GM18867 (cell line): Measurements from ENCODE around the gene RAB6B.

Source experiments
- ATAC-seq: cut with Tn5 transposase; IDR thresholded peaks from one replicate; pipeline ENCODE4 v1.9.1; 2021; ENCODE audit warnings: mild to moderate bottlenecking, moderate library complexity; ENCODE audit not compliant: unreplicated experiment

The RAB6B gene

GRCh38 chr3:133838296-133838789 is 57.3 kb downstream of the RAB6B start:
- no peak for ATAC-seq

DNA sequence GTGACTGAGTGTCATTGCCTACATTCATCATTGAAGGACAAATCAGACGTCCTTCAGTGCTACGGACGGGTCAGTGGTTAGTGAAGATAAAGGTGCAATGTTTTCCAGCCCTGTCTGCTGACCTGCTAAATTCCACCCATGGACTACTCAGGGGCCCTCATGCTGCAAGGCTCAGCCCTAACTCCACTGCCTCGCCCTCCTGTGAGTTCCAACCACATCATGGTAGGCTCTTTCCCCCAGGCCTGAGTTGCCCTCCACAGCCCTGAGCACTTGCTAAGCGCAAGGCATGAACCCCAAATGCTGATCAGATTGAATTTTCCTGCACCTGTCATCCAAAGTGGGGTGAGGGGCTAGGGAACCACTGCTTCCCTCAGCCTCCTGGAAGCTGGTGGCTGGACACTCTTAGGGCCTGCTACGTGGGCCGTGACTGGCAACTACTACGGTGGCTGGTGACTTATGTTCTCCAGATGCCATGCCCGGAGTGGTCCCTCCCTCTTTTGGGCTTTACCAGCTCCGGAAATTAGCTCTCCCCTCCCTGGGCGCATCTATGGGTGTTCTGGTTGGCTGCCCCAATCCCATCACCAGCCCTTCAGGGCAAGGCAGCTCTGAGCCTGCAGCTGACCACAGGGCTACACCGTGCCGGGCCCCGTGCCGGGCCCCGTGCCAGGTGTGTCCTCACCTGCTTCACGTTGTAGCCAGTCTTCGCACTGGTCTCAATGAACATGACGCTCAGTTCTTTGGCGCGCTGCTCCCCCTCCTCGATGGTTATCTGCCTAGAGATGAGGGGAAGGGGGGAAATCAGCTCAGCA is 58.0 kb downstream of the RAB6B start:
- no peak for ATAC-seq

DNA sequence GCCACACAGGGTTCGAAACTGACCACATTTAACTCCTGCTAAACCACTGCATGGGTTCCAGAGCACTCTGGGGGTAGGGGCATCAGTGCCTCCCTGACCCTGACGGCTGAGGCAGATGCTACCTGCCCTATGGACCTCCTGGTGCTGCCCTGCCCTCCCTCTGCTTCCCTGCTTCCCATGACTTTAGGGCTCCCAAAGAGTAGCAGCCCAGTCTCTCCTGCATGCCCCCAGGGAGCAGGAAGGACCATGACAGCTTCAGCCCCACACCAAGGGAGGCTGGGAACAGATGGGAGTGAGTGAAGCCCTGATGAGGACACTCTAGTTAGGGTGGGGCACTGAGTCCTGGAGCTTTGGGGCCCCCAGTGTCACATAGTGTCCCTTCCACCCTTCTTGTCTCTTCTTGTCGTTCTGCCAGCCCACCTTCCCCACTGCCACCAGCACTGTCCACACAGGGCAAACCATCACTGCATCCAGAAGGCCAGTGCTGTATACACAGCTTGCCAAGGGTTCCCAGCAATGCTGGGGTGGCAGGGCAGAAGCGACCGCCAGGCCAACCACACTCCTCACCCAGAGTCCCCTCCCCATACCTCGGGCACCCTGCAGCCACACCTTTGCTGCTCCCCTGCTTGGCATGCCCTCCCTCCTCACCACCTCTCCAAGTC is 59.1 kb downstream of the RAB6B start:
- no peak for ATAC-seq

GRCh38 chr3:133835961-133836360 is 59.7 kb downstream of the RAB6B start:
- no peak for ATAC-seq

DNA sequence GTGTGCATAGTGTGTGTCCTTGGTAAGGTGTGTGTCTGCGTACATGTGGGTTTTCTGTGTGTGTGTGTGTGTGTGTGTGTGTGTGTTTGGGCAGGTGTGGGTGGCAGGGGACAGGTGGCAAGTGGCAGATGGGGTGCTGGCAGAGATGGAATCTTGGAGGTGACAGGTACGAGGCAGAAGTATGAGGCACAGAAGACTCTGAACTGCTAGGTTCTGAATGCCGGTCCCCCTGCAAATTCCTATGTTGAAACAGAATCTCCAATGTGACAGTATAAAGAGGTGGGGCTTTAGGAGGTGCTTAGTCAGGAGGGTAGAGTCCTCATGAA is 60.3 kb downstream of the RAB6B start:
- no peak for ATAC-seq

- no peak for ATAC-seq
Observed at GRCh38 chr3:133834621-133835417, 60.9 kb downstream of the RAB6B start.

DNA sequence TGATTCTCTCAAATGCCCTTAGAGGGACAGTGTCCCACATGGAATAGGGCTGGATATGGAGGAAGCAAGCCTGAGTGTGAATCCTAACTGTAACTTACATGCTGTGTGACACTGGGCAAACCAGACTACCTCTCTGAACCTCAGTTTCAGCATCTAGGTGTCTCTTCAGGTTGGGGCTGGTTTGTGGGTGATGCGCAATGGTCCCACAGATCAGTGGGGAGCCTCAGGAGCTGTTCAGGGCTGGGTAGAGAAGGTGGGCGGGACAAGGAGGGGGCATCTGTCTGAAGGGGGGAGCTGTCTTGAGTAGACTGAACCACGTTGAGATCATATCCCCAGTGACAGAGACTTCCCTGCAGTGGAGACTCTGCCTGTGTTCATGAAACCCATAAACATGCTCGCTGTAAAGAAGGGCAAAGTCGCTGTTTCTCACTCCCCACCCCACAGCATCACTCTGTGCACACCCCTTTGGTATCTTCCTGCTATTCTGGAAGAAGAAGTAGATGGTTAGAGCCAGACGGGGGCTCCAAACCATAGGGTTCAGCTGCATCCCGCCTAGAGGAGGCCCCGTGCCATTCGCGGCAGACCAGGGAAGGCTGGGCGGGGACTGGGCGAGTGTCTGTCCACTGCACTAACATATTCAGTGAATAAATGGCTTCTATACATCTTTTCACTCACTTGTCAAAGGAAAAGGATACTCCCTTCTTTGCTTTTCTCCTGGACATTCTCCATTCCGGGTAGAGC is 61.6 kb downstream of the RAB6B start:
- ATAC-seq, result no peak

DNA sequence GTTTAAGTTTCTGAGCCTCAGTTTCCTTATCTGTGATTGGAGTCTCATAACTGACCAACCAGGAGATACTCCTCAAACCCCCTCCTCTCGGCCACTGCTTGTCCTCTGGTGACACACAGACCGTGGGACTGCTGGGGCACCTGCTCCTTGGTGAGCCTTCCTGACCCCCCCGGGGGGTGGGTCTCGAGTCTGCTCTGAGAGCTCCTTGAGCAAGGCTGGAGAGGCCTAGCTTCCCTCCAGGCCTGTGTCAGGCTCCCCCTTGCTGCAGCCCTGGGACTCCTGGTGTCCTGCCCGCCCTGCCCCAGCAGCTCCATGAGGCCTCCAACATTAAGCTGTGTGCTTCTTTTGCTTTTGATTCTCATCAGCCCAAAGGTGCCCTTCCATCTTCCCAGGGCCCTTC is 62.4 kb downstream of the RAB6B start:
- no peak for ATAC-seq

DNA sequence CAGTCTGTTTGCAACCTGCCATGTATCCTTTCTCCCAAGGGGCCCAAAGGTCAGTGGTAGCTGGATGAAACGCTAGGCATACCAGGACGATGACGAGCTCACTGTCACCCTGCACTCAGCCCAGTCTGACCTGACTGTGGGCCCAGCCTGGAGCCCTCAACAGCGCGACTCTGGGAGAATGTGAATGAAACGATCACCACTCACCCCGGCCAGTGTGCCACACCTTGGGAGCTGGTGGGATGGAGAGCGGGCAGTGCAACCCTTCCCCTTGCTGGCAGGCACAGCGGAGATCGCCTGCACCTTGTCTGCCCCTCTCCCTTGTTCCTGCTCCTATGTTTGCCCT is 62.9 kb downstream of the RAB6B start:
- no peak for ATAC-seq

DNA sequence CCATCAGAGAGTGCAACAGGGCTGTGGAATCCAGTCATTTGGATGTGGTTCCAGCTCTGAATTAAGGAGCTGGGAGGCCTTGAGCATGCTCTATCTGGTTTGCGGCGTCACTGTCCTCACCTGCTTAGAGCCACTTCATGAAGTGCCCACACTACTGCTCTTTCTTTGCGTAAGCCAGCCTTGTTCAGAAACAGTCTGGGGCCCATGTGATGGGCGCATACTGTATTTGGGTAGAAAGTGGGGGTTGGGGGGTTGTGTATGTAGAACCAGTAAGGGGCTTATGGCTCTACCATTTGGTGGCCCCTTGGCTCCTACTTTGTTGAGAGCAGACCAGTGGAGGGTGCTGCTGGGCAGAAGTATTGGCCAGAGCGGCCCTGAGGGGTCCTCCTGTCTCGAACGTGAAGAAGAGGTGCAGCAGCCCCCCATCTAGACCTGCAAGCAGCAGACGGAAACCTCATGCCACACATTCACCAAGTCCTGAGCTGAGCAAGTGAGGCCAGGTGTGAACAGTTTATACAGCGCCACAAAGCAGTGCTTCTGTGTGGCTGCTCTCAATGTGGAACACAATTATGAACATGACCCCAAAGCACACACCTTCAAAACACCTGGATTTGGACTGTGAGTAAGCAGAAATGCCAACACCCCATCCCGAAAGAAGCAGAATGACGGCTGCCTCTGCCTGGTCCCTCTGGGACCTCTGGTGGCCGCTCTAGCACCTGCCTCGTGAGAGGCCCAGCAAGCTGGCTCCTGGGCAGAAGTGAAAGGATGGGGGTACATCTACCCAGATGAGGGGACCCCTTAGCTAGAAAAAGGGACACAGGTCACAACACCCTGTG is 63.5 kb downstream of the RAB6B start:
- peak; percentile 62 for ATAC-seq

DNA sequence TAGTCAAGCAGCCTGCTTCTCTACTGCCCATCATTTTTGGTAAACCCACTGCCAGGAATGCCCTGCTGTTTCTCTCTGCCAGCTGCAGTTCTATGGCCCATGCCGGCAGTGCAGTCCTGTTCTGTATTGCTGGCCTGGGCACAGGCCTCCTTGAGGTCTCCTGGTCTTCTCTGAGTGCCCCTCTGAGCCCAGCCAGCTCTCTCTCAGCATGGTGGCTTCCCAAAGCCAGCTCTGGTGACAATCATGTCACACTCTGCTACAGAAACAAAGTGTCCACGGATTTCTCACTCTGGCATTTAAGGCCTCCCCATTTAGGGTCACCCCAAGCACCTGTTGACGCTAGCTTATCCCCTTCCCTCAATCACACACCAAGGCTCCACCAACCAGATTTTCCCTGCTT is 65.6 kb downstream of the RAB6B start:
- no peak for ATAC-seq

- no peak for ATAC-seq
Observed at GRCh38 chr3:133829310-133829707, 66.4 kb downstream of the RAB6B start.

DNA sequence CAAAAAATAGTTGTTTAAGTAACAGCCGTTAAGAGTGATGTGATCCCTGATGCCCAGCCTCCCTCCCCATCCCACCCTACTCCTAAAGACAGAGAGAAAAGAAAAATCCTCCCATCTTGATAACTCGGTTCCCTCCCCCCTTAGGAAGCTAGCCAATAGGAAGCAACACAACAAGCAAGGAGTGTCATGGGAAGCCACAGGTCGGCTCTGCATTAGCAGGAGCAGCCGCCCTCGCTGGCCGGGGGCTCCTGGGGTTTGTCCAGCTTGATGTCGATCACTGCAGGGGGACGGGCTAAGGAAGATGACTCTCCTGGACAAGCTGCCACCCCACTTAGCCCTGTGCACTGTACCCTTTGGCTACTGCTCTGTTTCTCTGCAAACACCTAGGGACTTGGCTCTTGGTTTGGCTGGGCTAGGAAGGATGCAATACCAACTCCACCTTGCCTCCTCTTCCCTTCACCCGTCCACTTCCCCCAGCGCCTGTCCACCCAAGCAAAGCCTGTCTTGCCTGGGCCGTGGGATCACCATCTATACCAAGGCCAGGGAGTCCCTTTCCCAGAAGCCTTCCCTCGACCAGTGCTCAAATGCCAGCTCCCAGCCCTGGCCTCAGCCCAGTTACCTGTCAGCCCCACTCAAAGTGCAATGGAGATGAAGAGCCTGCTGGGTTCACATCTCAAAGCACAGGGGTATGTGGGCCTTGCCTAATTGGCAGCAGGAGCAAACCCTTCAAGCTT is 66.9 kb downstream of the RAB6B start:
- ATAC-seq, result no peak

- ATAC-seq, result no peak
Observed at GRCh38 chr3:133827684-133828083, 68.0 kb downstream of the RAB6B start.

DNA sequence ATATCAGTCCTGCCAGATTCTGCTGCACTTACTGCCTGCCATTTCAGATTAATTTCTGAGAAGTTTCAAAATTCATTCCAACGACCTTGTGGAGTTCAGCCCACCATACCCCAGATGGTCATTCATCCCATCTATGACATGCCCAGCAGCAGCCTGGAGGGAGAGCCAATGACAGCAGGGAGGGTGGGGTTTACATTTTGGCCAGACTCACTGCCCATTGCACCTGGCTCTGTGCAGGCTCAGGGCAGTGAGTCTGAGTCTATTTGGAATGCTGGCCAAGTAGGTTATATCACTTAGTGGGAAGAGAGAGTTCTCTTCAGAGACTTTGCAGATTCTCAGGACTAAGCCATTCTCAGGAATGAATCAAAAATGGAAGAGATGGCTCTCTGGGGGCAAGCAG is 68.5 kb downstream of the RAB6B start:
- ATAC-seq, result no peak

DNA sequence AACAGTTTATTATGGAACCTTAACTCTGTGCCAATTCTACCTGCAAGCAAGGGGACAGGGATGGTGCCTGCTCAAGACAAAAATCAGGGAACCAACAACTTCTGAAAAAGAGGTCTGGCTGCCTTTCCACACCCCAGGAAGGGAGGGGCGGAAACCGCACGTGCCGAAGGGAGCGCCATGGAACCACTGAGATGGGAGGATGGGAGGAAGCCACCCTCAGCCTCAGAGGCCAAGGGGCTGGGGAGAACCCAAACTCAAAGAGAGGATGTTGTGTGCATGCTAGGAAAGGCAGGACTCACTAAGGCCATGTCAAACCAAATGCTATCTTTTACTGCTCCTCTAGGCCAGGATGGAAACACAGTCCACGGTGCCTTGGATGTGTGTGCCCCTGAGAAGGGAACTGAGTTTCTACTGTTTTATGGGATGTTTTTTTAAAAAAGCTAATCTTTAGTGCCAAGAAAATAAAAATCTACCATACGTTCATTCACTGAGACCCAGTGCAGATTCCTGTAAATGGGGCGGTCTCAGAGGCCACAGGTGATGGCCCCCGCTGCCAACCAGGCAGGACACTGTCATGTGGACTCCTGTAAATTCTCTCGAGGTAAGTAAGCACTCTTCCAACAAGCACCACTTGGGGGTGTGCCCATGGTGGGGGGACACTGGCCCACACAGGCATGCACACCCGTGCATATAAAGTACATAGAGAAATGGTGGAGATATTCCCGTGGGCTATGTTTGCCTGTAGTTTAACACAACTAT is 69.5 kb downstream of the RAB6B start:
- no peak for ATAC-seq

DNA sequence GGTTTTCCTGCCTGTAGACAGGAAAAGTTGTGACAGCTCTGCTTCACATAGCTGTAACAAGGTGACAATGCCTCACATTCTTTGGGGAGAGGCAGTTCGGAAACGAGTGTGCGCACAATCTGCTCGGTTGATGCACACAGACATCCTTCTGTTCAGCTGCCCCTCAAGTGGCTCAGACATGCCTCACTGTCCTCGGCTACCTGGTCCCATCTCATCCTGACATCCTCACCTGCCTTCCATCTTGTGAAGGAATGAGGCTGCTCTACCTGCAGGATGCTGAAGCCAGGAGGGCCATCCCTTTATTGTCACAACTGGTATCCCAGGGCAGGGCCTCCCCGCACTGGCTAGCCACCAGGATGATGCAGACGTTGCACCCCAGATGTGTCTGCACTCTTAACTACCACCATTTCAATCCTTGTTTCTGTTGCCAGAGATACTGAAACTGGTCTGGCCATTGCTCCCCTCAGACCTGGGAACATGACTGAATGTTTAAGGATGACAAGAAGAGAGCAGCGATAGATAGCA is 70.7 kb downstream of the RAB6B start:
- no peak for ATAC-seq

GRCh38 chr3:133821767-133822638 is 73.7 kb downstream of the RAB6B start:
- ATAC-seq, result no peak
